Eye (tissue), 1 donor: ENCODE data around the gene ALKBH5.

Experiments
- DNase-seq: peaks from one replicate; pipeline ENCODE4 v3.0.0-alpha.2; 2015

The ALKBH5 gene

GRCh38 chr17:18159551-18160120, 24.0 kb upstream of the ALKBH5 start:
- DNase-seq: no peak

- no peak for DNase-seq
Observed at GRCh38 chr17:18160128-18160856, 23.3 kb upstream of the ALKBH5 start.

- DNase-seq: peak; percentile 20
Observed at GRCh38 chr17:18161207-18162145, 22.2 kb upstream of the ALKBH5 start.

GRCh38 chr17:18163547-18163946, 20.1 kb upstream of the ALKBH5 start:
- DNase-seq: no peak

- DNase-seq: no peak
Observed at GRCh38 chr17:18166894-18167293, 16.7 kb upstream of the ALKBH5 start.

- DNase-seq: no peak
Observed at GRCh38 chr17:18167421-18167820, 16.2 kb upstream of the ALKBH5 start.

- DNase-seq: no peak
Observed at GRCh38 chr17:18172531-18173278, 10.9 kb upstream of the ALKBH5 start.

GRCh38 chr17:18173740-18174139, 9.9 kb upstream of the ALKBH5 start:
- no peak for DNase-seq

GRCh38 chr17:18176176-18176575, 7.5 kb upstream of the ALKBH5 start:
- DNase-seq: no peak

- no peak for DNase-seq
Observed at GRCh38 chr17:18177133-18177532, 6.5 kb upstream of the ALKBH5 start.

GRCh38 chr17:18177722-18178121, 5.9 kb upstream of the ALKBH5 start:
- peak; percentile 87 for DNase-seq

GRCh38 chr17:18179196-18179595, 4.4 kb upstream of the ALKBH5 start:
- no peak for DNase-seq

- DNase-seq: no peak
Observed at GRCh38 chr17:18179804-18180203, 3.8 kb upstream of the ALKBH5 start.

GRCh38 chr17:18181358-18181757, 2.3 kb upstream of the ALKBH5 start:
- DNase-seq: no peak

GRCh38 chr17:18182110-18182977, 1.3 kb upstream of the ALKBH5 start:
- no peak for DNase-seq

GRCh38 chr17:18182978-18183333, 672 bp upstream of the ALKBH5 start:
- no peak for DNase-seq

- DNase-seq: peak; percentile 69
Observed at GRCh38 chr17:18184143-18185031, 759 bp downstream of the ALKBH5 start.

- DNase-seq: peak; percentile 52
Observed at GRCh38 chr17:18185391-18185790, 1.8 kb downstream of the ALKBH5 start.

- peak; percentile 26 for DNase-seq
Observed at GRCh38 chr17:18185832-18186626, 2.4 kb downstream of the ALKBH5 start.

- DNase-seq: no peak
Observed at GRCh38 chr17:18186627-18186982, 3.0 kb downstream of the ALKBH5 start.
